ENCODE data around the gene LCLAT1.

The LCLAT1 gene

GRCh38 chr2:30621836-30622235 is 174.8 kb downstream of the LCLAT1 start:
- no peaks in the 10 kb centered on the region for H3K27me3 ChIP-seq (ENCODE audit: insufficient read depth, poor library complexity, severe bottlenecking)
- TF ChIP-seq GABPA (IDR thresholded peaks at IDR 0.05; ENCODE audit: low read depth) (no peak), POLR2AphosphoS5 (IDR thresholded peaks at IDR 0.05; ENCODE audit: low read depth) (no peak), CTCF (IDR thresholded peaks at IDR 0.05; ENCODE audit: insufficient read depth, low read length) (no peak), SPI1 (IDR thresholded peaks at IDR 0.05; ENCODE audit: borderline replicate concordance, low read depth) (no peak)
- TF ChIP-seq, protein P1, sequence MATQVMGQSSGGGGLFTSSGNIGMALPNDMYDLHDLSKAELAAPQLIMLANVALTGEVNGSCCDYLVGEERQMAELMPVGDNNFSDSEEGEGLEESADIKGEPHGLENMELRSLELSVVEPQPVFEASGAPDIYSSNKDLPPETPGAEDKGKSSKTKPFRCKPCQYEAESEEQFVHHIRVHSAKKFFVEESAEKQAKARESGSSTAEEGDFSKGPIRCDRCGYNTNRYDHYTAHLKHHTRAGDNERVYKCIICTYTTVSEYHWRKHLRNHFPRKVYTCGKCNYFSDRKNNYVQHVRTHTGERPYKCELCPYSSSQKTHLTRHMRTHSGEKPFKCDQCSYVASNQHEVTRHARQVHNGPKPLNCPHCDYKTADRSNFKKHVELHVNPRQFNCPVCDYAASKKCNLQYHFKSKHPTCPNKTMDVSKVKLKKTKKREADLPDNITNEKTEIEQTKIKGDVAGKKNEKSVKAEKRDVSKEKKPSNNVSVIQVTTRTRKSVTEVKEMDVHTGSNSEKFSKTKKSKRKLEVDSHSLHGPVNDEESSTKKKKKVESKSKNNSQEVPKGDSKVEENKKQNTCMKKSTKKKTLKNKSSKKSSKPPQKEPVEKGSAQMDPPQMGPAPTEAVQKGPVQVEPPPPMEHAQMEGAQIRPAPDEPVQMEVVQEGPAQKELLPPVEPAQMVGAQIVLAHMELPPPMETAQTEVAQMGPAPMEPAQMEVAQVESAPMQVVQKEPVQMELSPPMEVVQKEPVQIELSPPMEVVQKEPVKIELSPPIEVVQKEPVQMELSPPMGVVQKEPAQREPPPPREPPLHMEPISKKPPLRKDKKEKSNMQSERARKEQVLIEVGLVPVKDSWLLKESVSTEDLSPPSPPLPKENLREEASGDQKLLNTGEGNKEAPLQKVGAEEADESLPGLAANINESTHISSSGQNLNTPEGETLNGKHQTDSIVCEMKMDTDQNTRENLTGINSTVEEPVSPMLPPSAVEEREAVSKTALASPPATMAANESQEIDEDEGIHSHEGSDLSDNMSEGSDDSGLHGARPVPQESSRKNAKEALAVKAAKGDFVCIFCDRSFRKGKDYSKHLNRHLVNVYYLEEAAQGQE (IDR thresholded peaks at IDR 0.05; ENCODE audit: insufficient replicate concordance, low read depth), result no peak
- DNase-seq (ENCODE audit: low read depth in 1 of 2, low spot score in 1 of 2), result no peak
- no peak overlapping the region for H3K4me3 ChIP-seq (replicated peaks; ENCODE audit: insufficient read depth, low read length)
- H3K27ac ChIP-seq (replicated peaks), result no peak overlapping the region

- DNase-seq (ENCODE audit: low read depth in 1 of 2, low spot score in 1 of 2), result peak in 1 of 2 experiments; percentile 28
- TF ChIP-seq POLR2AphosphoS5 (IDR thresholded peaks at IDR 0.05; ENCODE audit: low read depth) (no peak), GABPA (IDR thresholded peaks at IDR 0.05; ENCODE audit: low read depth) (no peak)
- Histone ChIP-seq H3K4me3 (replicated peaks; ENCODE audit: insufficient read depth, low read length) (no peak overlapping the region), H3K27me3 (ENCODE audit: insufficient read depth, poor library complexity, severe bottlenecking) (no peaks in the 10 kb centered on the region), H3K27ac (replicated peaks) (no peak overlapping the region)
Measured at GRCh38 chr2:30622452-30622851, 175.4 kb downstream of the LCLAT1 start.

DNA sequence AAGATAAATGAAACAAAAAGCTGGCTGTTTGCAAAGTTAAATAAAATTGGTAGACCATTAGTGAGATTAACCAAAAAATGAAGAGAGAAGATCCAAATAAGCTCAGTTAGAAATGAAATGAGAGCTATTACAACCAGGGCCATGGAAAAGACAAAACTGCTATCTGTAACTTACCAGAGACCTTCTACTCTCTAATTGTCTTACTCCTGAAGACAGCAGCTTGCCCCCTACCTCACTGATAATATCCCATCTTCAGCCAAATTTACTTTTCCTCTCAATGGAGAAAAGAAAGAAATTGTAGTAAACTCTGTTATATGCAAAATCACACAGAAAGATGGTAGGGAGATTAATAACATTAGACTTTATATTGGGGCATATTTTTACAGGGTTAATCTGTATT is 178.2 kb downstream of the LCLAT1 start:
- Histone ChIP-seq H3K27ac (replicated peaks) (no peak overlapping the region), H3K4me3 (replicated peaks; ENCODE audit: insufficient read depth, low read length) (no peak overlapping the region), H3K27me3 (ENCODE audit: insufficient read depth, poor library complexity, severe bottlenecking) (no peaks in the 10 kb centered on the region)
- no peak for DNase-seq (ENCODE audit: low read depth in 1 of 2, low spot score in 1 of 2)
- TF ChIP-seq CTCF (IDR thresholded peaks at IDR 0.05; ENCODE audit: insufficient read depth, low read length), result no peak
- TF ChIP-seq, protein P1 (IDR thresholded peaks at IDR 0.05; ENCODE audit: insufficient replicate concordance, low read depth), result no peak
- TF ChIP-seq SPI1 (IDR thresholded peaks at IDR 0.05; ENCODE audit: borderline replicate concordance, low read depth), result no peak
- no peak for TF ChIP-seq POLR2AphosphoS5 (IDR thresholded peaks at IDR 0.05; ENCODE audit: low read depth)
- TF ChIP-seq GABPA (IDR thresholded peaks at IDR 0.05; ENCODE audit: low read depth), result no peak

- DNase-seq (ENCODE audit: low read depth in 1 of 2, low spot score in 1 of 2), result no peak
- TF ChIP-seq POLR2AphosphoS5 (IDR thresholded peaks at IDR 0.05; ENCODE audit: low read depth) (no peak), SPI1 (IDR thresholded peaks at IDR 0.05; ENCODE audit: borderline replicate concordance, low read depth) (no peak), CTCF (IDR thresholded peaks at IDR 0.05; ENCODE audit: insufficient read depth, low read length) (no peak), GABPA (IDR thresholded peaks at IDR 0.05; ENCODE audit: low read depth) (no peak)
- TF ChIP-seq, protein P1 (IDR thresholded peaks at IDR 0.05; ENCODE audit: insufficient replicate concordance, low read depth), result no peak
Measured at GRCh38 chr2:30625701-30626100, 178.7 kb downstream of the LCLAT1 start.

More at GRCh38 chr2:30625701-30626100, 178.7 kb downstream of the LCLAT1 start:
- no peak overlapping the region for H3K4me3 ChIP-seq (replicated peaks; ENCODE audit: insufficient read depth, low read length)
- no peak overlapping the region for H3K27ac ChIP-seq (replicated peaks)
- H3K27me3 ChIP-seq (ENCODE audit: insufficient read depth, poor library complexity, severe bottlenecking), result no peaks in the 10 kb centered on the region

Data from HL-60 (cell line).